IMR-90 (cell line): ENCODE measurements around the gene TPRX2. TPM values are rescaled to one million over a fixed set of nuclear protein-coding genes. Genes with fewer than 3 reads are reported as not detected.

ENCODE experiments used
- ATAC-seq: fragments of 200-7000 bp; cut with Tn5 transposase; 2 replicates; pipeline ENCODE4 v1.9.1; 2020; ENCODE audit warnings: low read depth, mild to moderate bottlenecking, moderate library complexity
- BruUV-seq: library from RNA; stranded (reverse); fragments of 400-500 nt; replicated peaks from 2 replicates; lab custom pipeline; 2021; lab: Mats Ljungman, UMichigan
- CTCF ChIA-PET: fragments of 300-600 bp; formaldehyde crosslinking; extraction: SDS; loops from one replicate; lab custom pipeline; 2021; ENCODE audit warnings: antibody characterized with exemption; lab: Yijun Ruan, JAX
- POLR2A ChIA-PET: fragments of 300-600 bp; sonication (Branson Sonifier 250); formaldehyde crosslinking; loops from one replicate; lab custom pipeline; 2022; ENCODE audit warnings: antibody characterized with exemption; ENCODE audit not compliant: unreplicated experiment; lab: Charles Lee
- DNase-seq: peaks from one replicate; pipeline ENCODE4 v3.0.0; 2013
- H2AFZ ChIP-seq: replicated peaks from 2 replicates; pipeline ENCODE3; 2013; ENCODE audit warnings: low read length, mild to moderate bottlenecking; ENCODE audit not compliant: poor library complexity
- H2AK5ac ChIP-seq: 2 replicates; pipeline ENCODE4 v1.6.1; 2013; ENCODE audit warnings: low read depth, low read length, inconsistent platforms
- H2AK9ac ChIP-seq: replicated peaks from 2 replicates; pipeline ENCODE3; 2013; ENCODE audit warnings: mild to moderate bottlenecking, low read depth, low read length, moderate library complexity; ENCODE audit not compliant: poor library complexity
- H2BK120ac ChIP-seq: 2 replicates; pipeline ENCODE4 v1.6.1; 2013; ENCODE audit warnings: low read depth, low read length, inconsistent platforms
- H2BK15ac ChIP-seq: 3 replicates; pipeline ENCODE4 v1.6.1; 2013; ENCODE audit warnings: low read depth, low read length, inconsistent platforms
- H2BK20ac ChIP-seq: 2 replicates; pipeline ENCODE4 v1.6.1; 2013; ENCODE audit warnings: low read depth, mild to moderate bottlenecking, inconsistent platforms, low read length, moderate library complexity
- H2BK5ac ChIP-seq: 2 replicates; pipeline ENCODE4 v1.6.1; 2013; ENCODE audit warnings: mild to moderate bottlenecking, low read depth, low read length, inconsistent platforms; ENCODE audit not compliant: poor library complexity, severe bottlenecking
- H3K14ac ChIP-seq: replicated peaks from 2 replicates; pipeline ENCODE4 v1.6.1; 2013; ENCODE audit warnings: low read depth, low read length, inconsistent platforms
- H3K18ac ChIP-seq: 2 replicates; pipeline ENCODE4 v1.6.1; 2013; ENCODE audit warnings: low read depth, low read length, control low read depth
- H3K23ac ChIP-seq: 2 replicates; pipeline ENCODE4 v1.6.1; 2013; ENCODE audit warnings: low read depth, low read length, inconsistent platforms
- H3K27ac ChIP-seq: 2 replicates; pipeline ENCODE4 v1.5.1; 2013; ENCODE audit warnings: mild to moderate bottlenecking, control low read depth, low read length; ENCODE audit not compliant: insufficient read depth
- H3K27me3 ChIP-seq: 2 replicates; pipeline ENCODE4 v1.6.1; 2013; ENCODE audit warnings: low read length; ENCODE audit not compliant: control insufficient read depth, insufficient read depth
- H3K36me3 ChIP-seq: 2 replicates; pipeline ENCODE4 v1.6.1; 2013; ENCODE audit warnings: low read length, mixed read lengths; ENCODE audit not compliant: control insufficient read depth, insufficient read depth
- H3K4ac ChIP-seq: 2 replicates; pipeline ENCODE4 v1.6.1; 2013; ENCODE audit warnings: low read depth, low read length, inconsistent platforms
- H3K4me1 ChIP-seq: 2 replicates; pipeline ENCODE4 v1.6.1; 2013; ENCODE audit warnings: low read length, mixed read lengths; ENCODE audit not compliant: control insufficient read depth, insufficient read depth
- H3K4me2 ChIP-seq: 2 replicates; pipeline ENCODE4 v1.6.1; 2013; ENCODE audit warnings: low read depth, mild to moderate bottlenecking, control low read depth, low read length, moderate library complexity
- H3K4me3 ChIP-seq: 2 replicates; pipeline ENCODE4 v1.5.1; 2013; ENCODE audit warnings: low read depth, mild to moderate bottlenecking, control low read depth, low read length, moderate library complexity; ENCODE audit not compliant: insufficient read depth
- H3K56ac ChIP-seq: 2 replicates; pipeline ENCODE4 v1.6.1; 2013; ENCODE audit warnings: low read length, inconsistent platforms; ENCODE audit not compliant: insufficient read depth; ENCODE audit errors: extremely low read depth
- H3K79me1 ChIP-seq, 2 experiments: 2 replicates each; pipeline ENCODE4 v1.6.1; 2013; ENCODE audit warnings: low read length in 2 of 2, inconsistent platforms in 1 of 2, low read depth in 1 of 2
- H3K9ac ChIP-seq: 2 replicates; pipeline ENCODE4 v1.6.1; 2013; ENCODE audit warnings: low read depth, low read length, control low read depth
- H3K9me1 ChIP-seq: 2 replicates; pipeline ENCODE4 v1.6.1; 2013; ENCODE audit warnings: low read length, inconsistent platforms; ENCODE audit not compliant: insufficient read depth
- H3K9me3 ChIP-seq: 2 replicates; pipeline ENCODE4 v1.6.1; 2013; ENCODE audit warnings: low read length; ENCODE audit not compliant: control insufficient read depth, insufficient read depth
- H4K20me1 ChIP-seq: 2 replicates; pipeline ENCODE4 v1.6.1; 2013; ENCODE audit warnings: low read length, inconsistent platforms; ENCODE audit not compliant: insufficient read depth
- H4K5ac ChIP-seq: 2 replicates; pipeline ENCODE4 v1.6.1; 2013; ENCODE audit warnings: mild to moderate bottlenecking, low read depth, low read length, control low read depth
- H4K8ac ChIP-seq, 2 experiments: 2 replicates each; pipeline ENCODE4 v1.6.1; 2013; ENCODE audit warnings: low read depth in 2 of 2, low read length in 2 of 2, control low read depth in 1 of 2, inconsistent platforms in 1 of 2
- H4K91ac ChIP-seq: 2 replicates; pipeline ENCODE4 v1.6.1; 2013; ENCODE audit warnings: low read depth, low read length, inconsistent platforms; ENCODE audit not compliant: insufficient read depth
- BHLHE40 ChIP-seq: fragments of 150-350 bp; IDR thresholded peaks from 2 replicates; pipeline ENCODE4 v1.6.1; 2016; ENCODE audit warnings: mild to moderate bottlenecking, low read depth, low read length
- CEBPB ChIP-seq: IDR thresholded peaks from 2 replicates; pipeline ENCODE4 v1.6.1; 2012; ENCODE audit warnings: low read depth, low read length, improper control_type of control experiment
- CHD1 ChIP-seq: IDR thresholded peaks from 2 replicates; pipeline ENCODE4 v1.6.1; 2012; ENCODE audit warnings: low read depth, low read length, improper control_type of control experiment
- FOS ChIP-seq: fragments of 150-350 bp; IDR thresholded peaks from 2 replicates; pipeline ENCODE4 v1.6.1; 2016; ENCODE audit warnings: low read depth, low read length
- MAFK ChIP-seq: IDR thresholded peaks from 2 replicates; pipeline ENCODE4 v1.6.1; 2012; ENCODE audit warnings: low read depth, low read length, improper control_type of control experiment
- MAZ ChIP-seq: IDR thresholded peaks from 2 replicates; pipeline ENCODE4 v1.6.1; 2012; ENCODE audit warnings: low read depth, mild to moderate bottlenecking, low read length, improper control_type of control experiment, moderate library complexity, borderline replicate concordance
- MXI1 ChIP-seq: IDR thresholded peaks from 2 replicates; pipeline ENCODE4 v1.6.1; 2012; ENCODE audit warnings: low read depth, mild to moderate bottlenecking, low read length, moderate library complexity, borderline replicate concordance
- NFE2L2 ChIP-seq: fragments of 150-350 bp; IDR thresholded peaks from 2 replicates; pipeline ENCODE4 v1.6.1; 2016; ENCODE audit warnings: low read depth, mild to moderate bottlenecking, low read length
- POLR2A ChIP-seq: IDR thresholded peaks from 2 replicates; pipeline ENCODE4 v1.6.1; 2012; ENCODE audit warnings: mild to moderate bottlenecking, low read depth, low read length
- RAD21 ChIP-seq: IDR thresholded peaks from 2 replicates; pipeline ENCODE4 v1.6.1; 2012; ENCODE audit warnings: low read length, improper control_type of control experiment
- RCOR1 ChIP-seq: IDR thresholded peaks from 2 replicates; pipeline ENCODE4 v1.6.1; 2012; ENCODE audit warnings: mild to moderate bottlenecking, low read length, improper control_type of control experiment; ENCODE audit not compliant: insufficient replicate concordance
- RFX5 ChIP-seq: IDR thresholded peaks from 2 replicates; pipeline ENCODE4 v1.8.0; 2012; ENCODE audit warnings: low read depth, mild to moderate bottlenecking, low read length, moderate library complexity
- SMC3 ChIP-seq: fragments of 150-350 bp; IDR thresholded peaks from 2 replicates; pipeline ENCODE4 v1.6.1; 2016; ENCODE audit warnings: low read depth, mild to moderate bottlenecking, antibody characterized with exemption, low read length, moderate library complexity
- WGBS, 2 experiments: methylation state at CpG; one replicate each; pipeline versions ENCODE4 v1.1.5 to v1.1.7; 2013; ENCODE audit warnings: missing lambda C conversion rate in 2 of 2; ENCODE audit not compliant: insufficient read length in 1 of 2; ENCODE audit errors: extremely low coverage in 2 of 2; 5-methylcytosine and 5-hydroxymethylcytosine counted together
- dilution Hi-C: fragments of 300-500 bp; cut with HindIII; formaldehyde crosslinking; loops from one replicate; pipeline ENCODE4 v1.14.3; 2018; ENCODE audit warnings: low sequenced_read_pairs; ENCODE audit not compliant: unreplicated experiment
- in situ Hi-C: fragments of 300-500 bp; cut with MboI; formaldehyde crosslinking; loops from 3 replicates; pipeline ENCODE4 v1.14.3; 2019; ENCODE audit warnings: low sequenced_read_pairs, inconsistent platforms, mixed read lengths
- intact Hi-C: fragments of 100-400 bp; cut with micrococcal nuclease; formaldehyde crosslinking; loops from 2 replicates; pipeline ENCODE4 v1.10.0; 2022
- polyA plus RNA-seq, 3 experiments: library from polyadenylated mRNA; depleted of rRNA; stranded (reverse); fragments of >200 nt; gene quantifications; 2 replicates each; pipeline ENCODE4 v1.2.3, GENCODE V29; 2012; ENCODE audit warnings: low replicate concordance in 1 of 3
- total RNA-seq: library from RNA; depleted of rRNA; stranded (reverse); fragments of >200 nt; gene quantifications from 2 replicates; pipeline ENCODE4 v1.2.3, GENCODE V29; 2012
- TF ChIP-seq, protein P1 (sequence below): fragments of 150-350 bp; IDR thresholded peaks from 2 replicates; pipeline ENCODE4 v1.6.1; 2016; ENCODE audit warnings: low read depth, mild to moderate bottlenecking, low read length, moderate library complexity, borderline replicate concordance
- TF ChIP-seq, protein P2 (sequence below): fragments of 150-350 bp; IDR thresholded peaks from 2 replicates; pipeline ENCODE4 v1.6.1; 2017; ENCODE audit warnings: mild to moderate bottlenecking, antibody characterized with exemption, low read length, low read depth
- TF ChIP-seq, protein P3 (sequence below): conservative IDR thresholded peaks from 2 replicates; pipeline ENCODE4 v1.5.1; 2012; ENCODE audit warnings: mild to moderate bottlenecking, low read depth, low read length, improper control_type of control experiment

TPRX2 gene
- total and polyA plus RNA-seq, 2 of the 4 experiments (the other 2 are of a cell fraction): not detected

DNA sequence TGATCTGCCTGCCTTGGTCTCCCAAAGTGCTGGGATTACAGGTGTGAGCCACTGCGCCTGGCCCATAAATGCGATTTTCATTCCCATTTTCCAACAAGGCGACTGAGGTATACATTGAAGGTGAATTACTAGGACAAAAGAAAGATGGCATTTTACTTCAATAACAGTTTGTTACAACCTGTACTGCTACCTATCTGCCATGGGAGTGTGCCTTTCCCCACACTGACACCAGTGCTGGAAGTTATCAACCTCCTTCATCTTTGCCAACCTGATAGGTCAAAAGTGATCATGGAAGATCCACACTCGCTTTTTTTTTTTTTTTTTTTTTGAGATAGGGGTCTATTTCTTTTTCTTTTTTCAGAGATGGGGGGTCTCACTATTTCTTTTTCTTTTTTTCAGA lies 26.3 kb upstream of the TPRX2 start:
- Histone ChIP-seq H3K4ac (no peak overlapping the region), H4K5ac (no peak overlapping the region), H3K9ac (no peak overlapping the region), H3K23ac (no peak overlapping the region), H3K9me3 (no peaks in the 10 kb centered on the region), H4K91ac (no peak overlapping the region), H2AFZ (no peak overlapping the region), H3K14ac (no peak overlapping the region), H3K9me1 (no peaks in the 10 kb centered on the region), H3K4me2 (no peak overlapping the region), H3K27ac (no peak overlapping the region), H4K8ac (no peak overlapping the region), H3K27me3 (peaks cover 2% of the 10 kb centered on the region), H3K18ac (no peak overlapping the region), H3K4me1 (no peaks in the 10 kb centered on the region), H2BK120ac (no peak overlapping the region), H3K4me3 (no peak overlapping the region), H2BK5ac (no peak overlapping the region), H2AK5ac (no peak overlapping the region), H3K36me3 (no peaks in the 10 kb centered on the region), H3K79me1 (no peaks in the 10 kb centered on the region), H3K56ac (no peak overlapping the region), H2BK15ac (no peak overlapping the region), H2AK9ac (no peak overlapping the region), H4K20me1 (no peaks in the 10 kb centered on the region), H2BK20ac (no peak overlapping the region)
- no CpG with 5 or more reads among the region's 4 CpGs for WGBS, 2 experiments
- no peak for DNase-seq
- dilution Hi-C loops: no loop called here
- no TSS peak for BruUV-seq
- CTCF ChIA-PET: no interaction called here
- ATAC-seq: no peak
- in situ Hi-C loops: no loop called here
- POLR2A ChIA-PET: no interaction called here
- TF ChIP-seq FOS (no peak), MAFK (no peak), MAZ (no peak), POLR2A (no peak), SMC3 (no peak), RAD21 (no peak), BHLHE40 (no peak), CHD1 (no peak), RFX5 (no peak), RCOR1 (no peak), CEBPB (no peak), MXI1 (no peak), NFE2L2 (no peak)
- TF ChIP-seq, protein P1, sequence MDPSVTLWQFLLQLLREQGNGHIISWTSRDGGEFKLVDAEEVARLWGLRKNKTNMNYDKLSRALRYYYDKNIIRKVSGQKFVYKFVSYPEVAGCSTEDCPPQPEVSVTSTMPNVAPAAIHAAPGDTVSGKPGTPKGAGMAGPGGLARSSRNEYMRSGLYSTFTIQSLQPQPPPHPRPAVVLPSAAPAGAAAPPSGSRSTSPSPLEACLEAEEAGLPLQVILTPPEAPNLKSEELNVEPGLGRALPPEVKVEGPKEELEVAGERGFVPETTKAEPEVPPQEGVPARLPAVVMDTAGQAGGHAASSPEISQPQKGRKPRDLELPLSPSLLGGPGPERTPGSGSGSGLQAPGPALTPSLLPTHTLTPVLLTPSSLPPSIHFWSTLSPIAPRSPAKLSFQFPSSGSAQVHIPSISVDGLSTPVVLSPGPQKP: no peak
- TF ChIP-seq, protein P2, sequence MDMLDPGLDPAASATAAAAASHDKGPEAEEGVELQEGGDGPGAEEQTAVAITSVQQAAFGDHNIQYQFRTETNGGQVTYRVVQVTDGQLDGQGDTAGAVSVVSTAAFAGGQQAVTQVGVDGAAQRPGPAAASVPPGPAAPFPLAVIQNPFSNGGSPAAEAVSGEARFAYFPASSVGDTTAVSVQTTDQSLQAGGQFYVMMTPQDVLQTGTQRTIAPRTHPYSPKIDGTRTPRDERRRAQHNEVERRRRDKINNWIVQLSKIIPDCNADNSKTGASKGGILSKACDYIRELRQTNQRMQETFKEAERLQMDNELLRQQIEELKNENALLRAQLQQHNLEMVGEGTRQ: no peak
- TF ChIP-seq, protein P3, sequence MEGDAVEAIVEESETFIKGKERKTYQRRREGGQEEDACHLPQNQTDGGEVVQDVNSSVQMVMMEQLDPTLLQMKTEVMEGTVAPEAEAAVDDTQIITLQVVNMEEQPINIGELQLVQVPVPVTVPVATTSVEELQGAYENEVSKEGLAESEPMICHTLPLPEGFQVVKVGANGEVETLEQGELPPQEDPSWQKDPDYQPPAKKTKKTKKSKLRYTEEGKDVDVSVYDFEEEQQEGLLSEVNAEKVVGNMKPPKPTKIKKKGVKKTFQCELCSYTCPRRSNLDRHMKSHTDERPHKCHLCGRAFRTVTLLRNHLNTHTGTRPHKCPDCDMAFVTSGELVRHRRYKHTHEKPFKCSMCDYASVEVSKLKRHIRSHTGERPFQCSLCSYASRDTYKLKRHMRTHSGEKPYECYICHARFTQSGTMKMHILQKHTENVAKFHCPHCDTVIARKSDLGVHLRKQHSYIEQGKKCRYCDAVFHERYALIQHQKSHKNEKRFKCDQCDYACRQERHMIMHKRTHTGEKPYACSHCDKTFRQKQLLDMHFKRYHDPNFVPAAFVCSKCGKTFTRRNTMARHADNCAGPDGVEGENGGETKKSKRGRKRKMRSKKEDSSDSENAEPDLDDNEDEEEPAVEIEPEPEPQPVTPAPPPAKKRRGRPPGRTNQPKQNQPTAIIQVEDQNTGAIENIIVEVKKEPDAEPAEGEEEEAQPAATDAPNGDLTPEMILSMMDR: no peak
- intact Hi-C loops: no loop called here
